ENCODE data around the gene RPL21. TPM values are rescaled to one million over a fixed set of nuclear protein-coding genes. Genes with fewer than 3 reads are reported as not detected.

Gene RPL21
- total and polyA plus RNA-seq, 12 donors: 400 to 1,800 (median 793) TPM

- no peaks in the 10 kb centered on the region for H3K27me3 ChIP-seq
- peaks cover 0 to 6% (median under 1%) of the 10 kb centered on the region in 3 donors for H3K9me3 ChIP-seq (replicated peaks in 1 of 3)
- TF ChIP-seq CTCF (IDR thresholded peaks at IDR 0.05): no peak
- no peak for TF ChIP-seq POLR2A (IDR thresholded peaks at IDR 0.05)
- no peaks in the 10 kb centered on the region for H3K4me1 ChIP-seq (replicated peaks in 1 of 2)
- no peak overlapping the region for H3K4me3 ChIP-seq
- intact Hi-C loops (cut with DNase I): no loop called here
- no peak for DNase-seq
- H3K27ac ChIP-seq: no peak overlapping the region
- WGBS, 4 donors: 85 to 93% (median 89%) methylated on average over 5 of the region's 5 CpGs
- no peaks in the 10 kb centered on the region for H3K36me3 ChIP-seq (replicated peaks in 1 of 2)
These were observed 17.4 kb upstream of the RPL21 start for GRCh38 chr13:27233964-27234363.

- Histone ChIP-seq H3K4me3 (no peak overlapping the region), H3K36me3 (replicated peaks in 1 of 2) (no peaks in the 10 kb centered on the region), H3K27me3 (no peaks in the 10 kb centered on the region), H3K9me3 (replicated peaks in 1 of 3) (peaks cover 0 to 6% (median 0%) of the 10 kb centered on the region in 3 donors), H3K4me1 (replicated peaks in 1 of 2) (no peaks in the 10 kb centered on the region), H3K27ac (no peak overlapping the region)
- intact Hi-C loops (cut with DNase I): no loop called here
- DNase-seq: no peak
- 54 to 71% (median 63%) methylated on average over 2 of the region's 2 CpGs for WGBS, 4 donors
- TF ChIP-seq POLR2A (IDR thresholded peaks at IDR 0.05) (no peak), CTCF (IDR thresholded peaks at IDR 0.05) (no peak)
These were observed 14.9 kb upstream of the RPL21 start for GRCh38 chr13:27236478-27236877.

GRCh38 chr13:27242702-27243101, 8.7 kb upstream of the RPL21 start:
- no peaks in the 10 kb centered on the region for H3K4me1 ChIP-seq (replicated peaks in 1 of 2)
- intact Hi-C loops (cut with DNase I): loop anchor here in 1 of 2 donors (10.0 kb wide), 1 partner anchor 68 kb away; the partner anchor contains the start of gene USP12
- H3K9me3 ChIP-seq (replicated peaks in 1 of 3): no peaks in the 10 kb centered on the region
- H3K36me3 ChIP-seq (replicated peaks in 1 of 2): no peaks in the 10 kb centered on the region
- no peak overlapping the region for H3K27ac ChIP-seq
- H3K4me3 ChIP-seq: no peak overlapping the region
- H3K27me3 ChIP-seq: no peaks in the 10 kb centered on the region
- no peak for DNase-seq
- WGBS, 4 donors: 85 to 91% (median 88%) methylated on average over 5 of the region's 5 CpGs
- TF ChIP-seq CTCF (IDR thresholded peaks at IDR 0.05): no peak

GRCh38 chr13:27245610-27246009, 5.7 kb upstream of the RPL21 start:
- intact Hi-C loops (cut with DNase I): loop anchor here in 1 of 2 donors (10.0 kb wide), 1 partner anchor 71 kb away; the partner anchor contains the start of gene USP12
- Histone ChIP-seq H3K27ac (no peak overlapping the region), H3K4me1 (replicated peaks in 1 of 2) (peaks cover 0 to 9% of the 10 kb centered on the region in 2 donors), H3K4me3 (no peak overlapping the region), H3K27me3 (no peaks in the 10 kb centered on the region), H3K36me3 (replicated peaks in 1 of 2) (no peaks in the 10 kb centered on the region), H3K9me3 (replicated peaks in 1 of 3) (no peaks in the 10 kb centered on the region)
- TF ChIP-seq CTCF (IDR thresholded peaks at IDR 0.05) (no peak), POLR2A (IDR thresholded peaks at IDR 0.05) (no peak)
- DNase-seq: no peak
- 86 to 92% (median 89%) methylated on average over 7 of the region's 7 CpGs for WGBS, 4 donors
